HG03342 (cell line): ENCODE results near the gene DOHH.

Experiments used
- ATAC-seq: cut with Tn5 transposase; IDR thresholded peaks from one replicate; pipeline ENCODE4 v1.9.1; 2021; ENCODE audit warnings: mild to moderate bottlenecking, moderate library complexity; ENCODE audit not compliant: unreplicated experiment

Gene DOHH

GRCh38 chr19:3444695-3445234 lies 55.7 kb downstream of the DOHH start:
- ATAC-seq = no peak

- ATAC-seq = no peak
These were observed 56.4 kb downstream of the DOHH start for GRCh38 chr19:3443840-3444694.

GRCh38 chr19:3442487-3443071 lies 57.9 kb downstream of the DOHH start:
- ATAC-seq = no peak

- no peak for ATAC-seq
These were observed 58.5 kb downstream of the DOHH start for GRCh38 chr19:3441986-3442329.

- no peak for ATAC-seq
These were observed 59.1 kb downstream of the DOHH start for GRCh38 chr19:3441089-3441985.
